HepG2 (cell line): Measurements from ENCODE around the gene SLC19A1. TPM values are rescaled to one million over a fixed set of nuclear protein-coding genes. Genes with fewer than 3 reads are reported as not detected.

Source experiments
- ARNT2 ChIP-seq: sonication (generic); formaldehyde crosslinking; IDR thresholded peaks from 2 replicates; pipeline ENCODE4 v1.8.0; 2022; ENCODE audit warnings: mild to moderate bottlenecking, low read depth, missing genetic modification reagents, moderate library complexity
- GPN1 ChIP-seq: sonication (generic); formaldehyde crosslinking; IDR thresholded peaks from 2 replicates; pipeline ENCODE4 v1.5.1; 2020; ENCODE audit warnings: missing genetic modification reagents, borderline replicate concordance
- MAFK ChIP-seq, 2 experiments: IDR thresholded peaks in 1 of 2; conservative IDR thresholded peaks in 1 of 2; 2 replicates each; pipeline ENCODE4 v1.6.1; 2011; ENCODE audit warnings: improper control_type of control experiment in 2 of 2, low read length in 2 of 2
- MAZ ChIP-seq, 2 experiments: sonication (generic) in 1 of 2; formaldehyde crosslinking in 1 of 2; IDR thresholded peaks; 2 replicates each; pipeline versions ENCODE4 v1.5.0 to v1.6.1; 2012 to 2020; ENCODE audit warnings: low read depth in 2 of 2, mild to moderate bottlenecking in 2 of 2, borderline replicate concordance in 1 of 2, improper control_type of control experiment in 1 of 2, low read length in 1 of 2, missing genetic modification reagents in 1 of 2, moderate library complexity in 1 of 2
- NR2F2 ChIP-seq: IDR thresholded peaks from 2 replicates; pipeline ENCODE4 v1.6.1; 2012; ENCODE audit warnings: low read depth, inconsistent platforms, borderline replicate concordance
- NR2F6 ChIP-seq, 2 experiments: IDR thresholded peaks; 2 replicates each; pipeline ENCODE4 v1.6.1; 2016; ENCODE audit warnings: antibody characterized with exemption in 1 of 2, mild to moderate bottlenecking in 1 of 2
- SNAI1 ChIP-seq: sonication (generic); formaldehyde crosslinking; IDR thresholded peaks from 2 replicates; pipeline ENCODE4 v1.5.0; 2020; ENCODE audit warnings: mild to moderate bottlenecking, missing genetic modification reagents, borderline replicate concordance
- SP140L ChIP-seq: sonication (generic); formaldehyde crosslinking; IDR thresholded peaks from 2 replicates; pipeline ENCODE4 v1.4.0; 2020; ENCODE audit warnings: missing genetic modification reagents, borderline replicate concordance
- ZMYM3 ChIP-seq: sonication (generic); formaldehyde crosslinking; IDR thresholded peaks from 2 replicates; pipeline ENCODE4 v1.5.1; 2020; ENCODE audit warnings: mild to moderate bottlenecking, missing genetic modification reagents
- ZNF337 ChIP-seq: sonication (generic); formaldehyde crosslinking; IDR thresholded peaks from 2 replicates; pipeline ENCODE4 v1.5.1; 2020; ENCODE audit warnings: missing genetic modification reagents, low read depth, mild to moderate bottlenecking, borderline replicate concordance
- ZNF34 ChIP-seq: sonication (generic); formaldehyde crosslinking; IDR thresholded peaks from 2 replicates; pipeline ENCODE4 v1.4.0; 2020; ENCODE audit warnings: mild to moderate bottlenecking, missing genetic modification reagents, borderline replicate concordance
- ZNF44 ChIP-seq: sonication (generic); formaldehyde crosslinking; IDR thresholded peaks from 2 replicates; pipeline ENCODE4 v1.5.1; 2020; ENCODE audit warnings: mild to moderate bottlenecking, missing genetic modification reagents
- ZNF496 ChIP-seq: sonication (generic); formaldehyde crosslinking; IDR thresholded peaks from 2 replicates; pipeline ENCODE4 v1.8.1; 2023; ENCODE audit warnings: mild to moderate bottlenecking, moderate library complexity, missing genetic modification reagents; ENCODE audit not compliant: insufficient replicate concordance
- ZNF713 ChIP-seq: sonication (generic); formaldehyde crosslinking; IDR thresholded peaks from 2 replicates; pipeline ENCODE4 v1.4.0; 2020; ENCODE audit warnings: mild to moderate bottlenecking, missing genetic modification reagents
- polyA plus RNA-seq, 8 experiments: library from polyadenylated mRNA; depleted of rRNA in 3 of 8; stranded (reverse) in 7 of 8; unstranded in 1 of 8; fragments of >200 nt; fragmentation: Illumina TruSeq in 4 of 8; extraction: Trizol in 4 of 8; gene quantifications; 2 replicates each; pipeline versions ENCODE4 v1.2.1 to v1.2.3, GENCODE V29; 2011 to 2016; ENCODE audit warnings: low read depth in 4 of 8, missing spikeins in 1 of 8, mixed read lengths in 1 of 8; ENCODE audit not compliant: insufficient read depth in 1 of 8
- total RNA-seq, 5 experiments: library from RNA; depleted of rRNA; stranded (reverse); fragments of >200 nt; fragmentation: Illumina TruSeq; extraction: Trizol; gene quantifications; 2 replicates each; pipeline ENCODE4 v1.2.3, GENCODE V29; 2016; ENCODE audit warnings: low read depth in 1 of 5
- TF ChIP-seq, protein P1 (sequence below): sonication (generic); formaldehyde crosslinking; IDR thresholded peaks from 2 replicates; pipeline ENCODE4 v1.5.1; 2020; ENCODE audit warnings: missing genetic modification reagents, mild to moderate bottlenecking, borderline replicate concordance
- TF ChIP-seq, protein P2 (sequence below): sonication (generic); formaldehyde crosslinking; IDR thresholded peaks from 2 replicates; pipeline ENCODE4 v1.4.0; 2020; ENCODE audit warnings: mild to moderate bottlenecking, low read depth, missing genetic modification reagents
- TF ChIP-seq, protein P3 (sequence below): IDR thresholded peaks from 2 replicates; pipeline ENCODE4 v1.6.1; 2012; ENCODE audit warnings: inconsistent platforms
- TF ChIP-seq, protein P4 (sequence below): sonication (generic); formaldehyde crosslinking; IDR thresholded peaks from 2 replicates; pipeline ENCODE4 v1.5.1; 2020; ENCODE audit warnings: missing genetic modification reagents, mild to moderate bottlenecking, borderline replicate concordance
- TF ChIP-seq, protein P5 (sequence below): sonication (generic); formaldehyde crosslinking; IDR thresholded peaks from 2 replicates; pipeline ENCODE4 v1.9.0; 2021; ENCODE audit warnings: missing genetic modification reagents, mild to moderate bottlenecking, borderline replicate concordance
- TF ChIP-seq, protein P6 (sequence below): IDR thresholded peaks from 2 replicates; pipeline ENCODE4 v1.6.1; 2018; ENCODE audit warnings: missing genetic modification reagents, mild to moderate bottlenecking, missing compliant biosample characterization

The SLC19A1 gene
- total and polyA plus RNA-seq, 2 of the 13 experiments (the other 11 are each of a cell fraction or from before 2014, with no cell fraction given): 21.8 to 23.0 TPM

DNA sequence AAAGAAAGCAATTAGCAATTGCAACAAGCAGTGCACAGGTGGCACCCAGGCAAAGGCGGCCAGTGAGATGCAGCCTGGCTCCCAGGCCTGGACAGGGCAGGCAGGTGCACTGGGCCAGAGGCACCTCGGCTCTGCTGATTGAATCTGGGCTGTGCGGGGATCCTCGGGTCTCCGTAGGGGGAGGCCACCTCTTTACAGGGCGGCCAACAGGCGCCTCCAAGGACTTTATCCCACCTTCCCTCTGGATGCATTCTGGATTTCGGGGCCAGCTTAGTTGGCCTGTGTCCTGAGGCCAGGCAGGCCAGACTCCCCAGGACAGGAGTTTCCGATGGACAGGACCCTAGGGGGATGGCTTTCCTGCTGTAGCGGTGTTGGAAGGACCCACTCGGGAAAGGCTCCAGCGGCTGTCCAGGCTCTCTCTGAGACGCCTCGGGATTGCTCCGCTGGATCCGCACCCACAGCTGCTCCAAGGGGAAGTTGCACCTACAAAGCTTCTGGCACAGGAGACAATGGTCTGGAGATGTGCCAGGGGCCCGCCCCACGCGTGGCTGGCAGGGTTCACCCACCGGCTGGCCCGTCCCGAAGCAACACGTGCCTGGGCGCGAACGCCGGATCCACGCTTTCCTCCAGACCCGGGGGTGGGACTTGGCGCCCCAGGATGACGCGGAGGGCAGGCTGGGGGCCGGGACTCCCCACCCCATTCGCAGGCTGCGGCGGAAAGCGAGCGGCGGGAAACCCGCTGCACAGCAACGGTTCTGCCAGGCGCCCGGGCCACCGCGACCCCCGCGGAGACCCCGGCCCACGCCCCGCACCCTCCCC is 810 bp downstream of the SLC19A1 start (continued):
- TF ChIP-seq, protein P1, sequence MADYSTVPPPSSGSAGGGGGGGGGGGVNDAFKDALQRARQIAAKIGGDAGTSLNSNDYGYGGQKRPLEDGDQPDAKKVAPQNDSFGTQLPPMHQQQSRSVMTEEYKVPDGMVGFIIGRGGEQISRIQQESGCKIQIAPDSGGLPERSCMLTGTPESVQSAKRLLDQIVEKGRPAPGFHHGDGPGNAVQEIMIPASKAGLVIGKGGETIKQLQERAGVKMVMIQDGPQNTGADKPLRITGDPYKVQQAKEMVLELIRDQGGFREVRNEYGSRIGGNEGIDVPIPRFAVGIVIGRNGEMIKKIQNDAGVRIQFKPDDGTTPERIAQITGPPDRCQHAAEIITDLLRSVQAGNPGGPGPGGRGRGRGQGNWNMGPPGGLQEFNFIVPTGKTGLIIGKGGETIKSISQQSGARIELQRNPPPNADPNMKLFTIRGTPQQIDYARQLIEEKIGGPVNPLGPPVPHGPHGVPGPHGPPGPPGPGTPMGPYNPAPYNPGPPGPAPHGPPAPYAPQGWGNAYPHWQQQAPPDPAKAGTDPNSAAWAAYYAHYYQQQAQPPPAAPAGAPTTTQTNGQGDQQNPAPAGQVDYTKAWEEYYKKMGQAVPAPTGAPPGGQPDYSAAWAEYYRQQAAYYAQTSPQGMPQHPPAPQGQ: no peak
- no peak for TF ChIP-seq ZNF34 (CRISPR knock-in tag)
- no peak for TF ChIP-seq ZNF337 (CRISPR knock-in tag)
- no peak for TF ChIP-seq ZNF713 (CRISPR knock-in tag)
- TF ChIP-seq, protein P2, sequence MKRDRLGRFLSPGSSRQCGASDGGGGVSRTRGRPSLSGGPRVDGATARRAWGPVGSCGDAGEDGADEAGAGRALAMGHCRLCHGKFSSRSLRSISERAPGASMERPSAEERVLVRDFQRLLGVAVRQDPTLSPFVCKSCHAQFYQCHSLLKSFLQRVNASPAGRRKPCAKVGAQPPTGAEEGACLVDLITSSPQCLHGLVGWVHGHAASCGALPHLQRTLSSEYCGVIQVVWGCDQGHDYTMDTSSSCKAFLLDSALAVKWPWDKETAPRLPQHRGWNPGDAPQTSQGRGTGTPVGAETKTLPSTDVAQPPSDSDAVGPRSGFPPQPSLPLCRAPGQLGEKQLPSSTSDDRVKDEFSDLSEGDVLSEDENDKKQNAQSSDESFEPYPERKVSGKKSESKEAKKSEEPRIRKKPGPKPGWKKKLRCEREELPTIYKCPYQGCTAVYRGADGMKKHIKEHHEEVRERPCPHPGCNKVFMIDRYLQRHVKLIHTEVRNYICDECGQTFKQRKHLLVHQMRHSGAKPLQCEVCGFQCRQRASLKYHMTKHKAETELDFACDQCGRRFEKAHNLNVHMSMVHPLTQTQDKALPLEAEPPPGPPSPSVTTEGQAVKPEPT: no peak
- no peak for TF ChIP-seq MAFK (conservative IDR thresholded peaks at IDR 0.05 in 1 of 2, IDR thresholded peaks at IDR 0.05 in 1 of 2; ENCODE audit: low read length in 2 of 2)
- TF ChIP-seq ZNF44 (CRISPR knock-in tag): no peak
- 0 out of 2 replicates have a peak, but pooled peaks have one; percentile 19 for TF ChIP-seq ARNT2 (CRISPR knock-in tag)
- TF ChIP-seq, protein P3, sequence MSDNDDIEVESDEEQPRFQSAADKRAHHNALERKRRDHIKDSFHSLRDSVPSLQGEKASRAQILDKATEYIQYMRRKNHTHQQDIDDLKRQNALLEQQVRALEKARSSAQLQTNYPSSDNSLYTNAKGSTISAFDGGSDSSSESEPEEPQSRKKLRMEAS: peak; percentile 96
- TF ChIP-seq NR2F6 (IDR thresholded peaks at IDR 0.05): no peak
- TF ChIP-seq NR2F6 (CRISPR knock-in tag; IDR thresholded peaks at IDR 0.05): peak; percentile 21; the same call in 1 of the 2 replicates
- TF ChIP-seq, protein P4, sequence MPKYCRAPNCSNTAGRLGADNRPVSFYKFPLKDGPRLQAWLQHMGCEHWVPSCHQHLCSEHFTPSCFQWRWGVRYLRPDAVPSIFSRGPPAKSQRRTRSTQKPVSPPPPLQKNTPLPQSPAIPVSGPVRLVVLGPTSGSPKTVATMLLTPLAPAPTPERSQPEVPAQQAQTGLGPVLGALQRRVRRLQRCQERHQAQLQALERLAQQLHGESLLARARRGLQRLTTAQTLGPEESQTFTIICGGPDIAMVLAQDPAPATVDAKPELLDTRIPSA (CRISPR knock-in tag): no peak
- TF ChIP-seq SP140L (CRISPR knock-in tag): no peak
- no peak for TF ChIP-seq NR2F2
- no peak for TF ChIP-seq SNAI1 (CRISPR knock-in tag)
- 0 out of 2 replicates have a peak, but pooled peaks have one; percentile 29 for TF ChIP-seq MAZ (IDR thresholded peaks at IDR 0.05; ENCODE audit: borderline replicate concordance, low read depth, low read length)
- 0 out of 2 replicates have a peak, but pooled peaks have one; percentile 24 for TF ChIP-seq MAZ (CRISPR knock-in tag; IDR thresholded peaks at IDR 0.05; ENCODE audit: low read depth)
- TF ChIP-seq, protein P5, sequence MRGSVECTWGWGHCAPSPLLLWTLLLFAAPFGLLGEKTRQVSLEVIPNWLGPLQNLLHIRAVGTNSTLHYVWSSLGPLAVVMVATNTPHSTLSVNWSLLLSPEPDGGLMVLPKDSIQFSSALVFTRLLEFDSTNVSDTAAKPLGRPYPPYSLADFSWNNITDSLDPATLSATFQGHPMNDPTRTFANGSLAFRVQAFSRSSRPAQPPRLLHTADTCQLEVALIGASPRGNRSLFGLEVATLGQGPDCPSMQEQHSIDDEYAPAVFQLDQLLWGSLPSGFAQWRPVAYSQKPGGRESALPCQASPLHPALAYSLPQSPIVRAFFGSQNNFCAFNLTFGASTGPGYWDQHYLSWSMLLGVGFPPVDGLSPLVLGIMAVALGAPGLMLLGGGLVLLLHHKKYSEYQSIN (CRISPR knock-in tag): no peak
- TF ChIP-seq ZNF496 (CRISPR knock-in tag): no peak
- TF ChIP-seq GPN1 (CRISPR knock-in tag): no peak
- no peak for TF ChIP-seq ZMYM3 (CRISPR knock-in tag)
- TF ChIP-seq, protein P6, sequence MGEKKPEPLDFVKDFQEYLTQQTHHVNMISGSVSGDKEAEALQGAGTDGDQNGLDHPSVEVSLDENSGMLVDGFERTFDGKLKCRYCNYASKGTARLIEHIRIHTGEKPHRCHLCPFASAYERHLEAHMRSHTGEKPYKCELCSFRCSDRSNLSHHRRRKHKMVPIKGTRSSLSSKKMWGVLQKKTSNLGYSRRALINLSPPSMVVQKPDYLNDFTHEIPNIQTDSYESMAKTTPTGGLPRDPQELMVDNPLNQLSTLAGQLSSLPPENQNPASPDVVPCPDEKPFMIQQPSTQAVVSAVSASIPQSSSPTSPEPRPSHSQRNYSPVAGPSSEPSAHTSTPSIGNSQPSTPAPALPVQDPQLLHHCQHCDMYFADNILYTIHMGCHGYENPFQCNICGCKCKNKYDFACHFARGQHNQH (CRISPR knock-in tag): peak; percentile 43; the same call in 1 of the 2 replicates
